IPS-20b (cell line): ENCODE data around the gene TMEM14A.

Experiments used
- H3K27ac ChIP-seq: one replicate; pipeline ENCODE4 v1.5.1; 2013; ENCODE audit warnings: low read length
- H3K27me3 ChIP-seq: 2 replicates; pipeline ENCODE4 v1.6.1; 2013; ENCODE audit warnings: mild to moderate bottlenecking, low read length, inconsistent platforms; ENCODE audit not compliant: insufficient read depth
- H3K36me3 ChIP-seq: 2 replicates; pipeline ENCODE4 v1.6.1; 2013; ENCODE audit warnings: low read depth, mild to moderate bottlenecking, inconsistent platforms, low read length, moderate library complexity; ENCODE audit not compliant: insufficient read depth
- H3K4me1 ChIP-seq: 2 replicates; pipeline ENCODE4 v1.6.1; 2013; ENCODE audit warnings: mild to moderate bottlenecking, control low read depth, inconsistent platforms, low read length, moderate library complexity; ENCODE audit not compliant: insufficient read depth
- H3K4me3 ChIP-seq: 2 replicates; pipeline ENCODE4 v1.5.1; 2013; ENCODE audit warnings: mild to moderate bottlenecking, low read length, inconsistent platforms
- H3K9ac ChIP-seq: 2 replicates; pipeline ENCODE4 v1.6.1; 2013; ENCODE audit warnings: low read depth, mild to moderate bottlenecking, inconsistent platforms, low read length, moderate library complexity
- H3K9me3 ChIP-seq: 2 replicates; pipeline ENCODE4 v1.6.1; 2013; ENCODE audit warnings: mild to moderate bottlenecking, low read depth, low read length, inconsistent platforms; ENCODE audit not compliant: insufficient read depth

The TMEM14A gene

DNA sequence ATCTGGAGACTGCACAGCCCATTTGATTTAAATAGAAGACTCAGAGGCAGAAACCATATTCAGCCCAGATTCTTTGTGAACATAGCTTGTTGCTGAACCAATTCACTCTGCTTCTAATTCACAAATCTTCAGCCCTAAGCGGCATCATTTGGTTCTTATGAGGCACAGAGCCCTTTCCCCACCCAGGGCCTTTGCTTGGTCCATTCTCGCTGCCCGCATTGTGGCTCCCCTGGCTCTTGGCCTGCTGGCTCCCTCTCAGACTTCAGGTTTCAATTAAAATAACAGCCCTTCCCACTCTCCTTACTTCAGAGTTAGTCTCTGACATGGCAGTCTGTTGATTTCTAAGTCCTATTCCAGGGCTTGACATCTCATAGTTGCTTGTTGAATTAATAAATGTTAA lies 9.4 kb upstream of the TMEM14A start:
- Histone ChIP-seq H3K4me1 (0 out of 2 replicates have a peak, but pooled peaks cover 3% of the 10 kb centered on the region), H3K9ac (no peak overlapping the region), H3K27me3 (peaks cover 13% of the 10 kb centered on the region), H3K36me3 (no peaks in the 10 kb centered on the region), H3K9me3 (peaks cover 10% of the 10 kb centered on the region), H3K27ac (no peak overlapping the region), H3K4me3 (no peak overlapping the region)

- peaks cover 9% of the 10 kb centered on the region for H3K9me3 ChIP-seq
- peaks cover 4% of the 10 kb centered on the region for H3K36me3 ChIP-seq
- no peak overlapping the region for H3K9ac ChIP-seq
- peaks cover 13% of the 10 kb centered on the region for H3K27me3 ChIP-seq
- H3K27ac ChIP-seq, result no peak overlapping the region
- no peak overlapping the region for H3K4me3 ChIP-seq
- H3K4me1 ChIP-seq, result 0 out of 2 replicates have a peak, but pooled peaks cover 3% of the 10 kb centered on the region
Observed at GRCh38 chr6:52662031-52662430, 8.9 kb upstream of the TMEM14A start.

DNA sequence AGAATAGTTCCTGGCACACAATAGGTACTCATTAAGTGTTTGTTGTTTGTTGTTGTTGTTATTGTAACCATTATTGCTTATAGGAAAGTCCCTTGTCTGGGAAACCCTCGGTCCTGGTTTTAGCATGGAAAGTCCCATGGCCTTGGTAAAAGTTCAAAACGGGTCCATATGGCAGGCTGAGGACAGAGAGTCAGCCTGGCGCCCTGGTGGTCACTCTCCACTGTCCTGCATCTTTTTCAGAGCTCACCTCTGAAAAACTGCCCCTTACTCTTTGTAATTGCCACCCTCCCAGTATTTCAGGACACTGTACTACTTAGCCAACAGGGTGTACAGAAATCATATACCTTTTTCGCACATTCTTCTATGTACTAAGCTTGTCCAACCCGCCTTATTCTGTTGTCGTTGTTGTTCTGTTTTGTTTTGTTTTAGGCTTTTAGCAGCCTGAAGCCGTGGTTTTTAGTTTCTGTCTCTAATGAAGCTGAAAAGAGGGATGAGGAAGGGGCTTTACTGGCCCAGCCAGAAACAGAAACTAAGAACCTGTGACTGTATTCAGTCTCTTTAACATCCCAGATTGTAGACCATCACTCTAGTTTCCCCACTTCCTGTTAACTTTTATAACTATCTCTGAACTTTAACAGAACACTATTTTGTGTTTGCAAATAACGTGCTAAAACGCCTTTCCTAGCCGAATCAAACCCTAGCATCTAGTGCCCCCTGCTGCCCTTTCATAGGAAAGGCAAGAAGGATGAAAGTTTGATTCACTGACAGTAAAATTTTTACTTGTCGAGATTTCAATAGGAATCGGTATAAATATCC lies 7.6 kb upstream of the TMEM14A start:
- no peaks in the 10 kb centered on the region for H3K9me3 ChIP-seq
- H3K4me3 ChIP-seq, result peak overlapping the region; percentile 82
- peak overlapping the region; percentile 76; the same call in 1 of the 2 replicates for H3K9ac ChIP-seq
- H3K4me1 ChIP-seq, result 0 out of 2 replicates have a peak, but pooled peaks cover 3% of the 10 kb centered on the region
- H3K27me3 ChIP-seq, result peaks cover 13% of the 10 kb centered on the region
- peaks cover 14% of the 10 kb centered on the region for H3K36me3 ChIP-seq
- H3K27ac ChIP-seq, result no peak overlapping the region

DNA sequence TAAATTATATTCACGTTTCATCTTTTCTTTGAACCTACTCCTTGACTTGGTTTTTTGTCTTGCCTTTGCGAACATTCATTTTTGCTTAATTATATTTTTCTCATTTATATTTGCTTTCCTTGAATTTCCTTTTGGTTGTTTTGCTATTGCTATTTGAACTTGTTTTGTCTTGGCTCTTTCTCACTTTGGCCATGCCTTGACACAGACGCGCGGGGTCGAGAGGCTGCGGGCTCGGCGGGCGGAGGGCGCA lies 7.1 kb upstream of the TMEM14A start:
- H3K27ac ChIP-seq, result no peak overlapping the region
- peak overlapping the region; percentile 82 for H3K4me3 ChIP-seq
- H3K27me3 ChIP-seq, result peaks cover 13% of the 10 kb centered on the region
- 0 out of 2 replicates have a peak, but pooled peaks cover 3% of the 10 kb centered on the region for H3K4me1 ChIP-seq
- peak overlapping the region; percentile 76; the same call in 1 of the 2 replicates for H3K9ac ChIP-seq
- H3K36me3 ChIP-seq, result peaks cover 14% of the 10 kb centered on the region
- H3K9me3 ChIP-seq, result no peaks in the 10 kb centered on the region

GRCh38 chr6:52664186-52664990 lies 6.5 kb upstream of the TMEM14A start:
- no peak overlapping the region for H3K27ac ChIP-seq
- peak overlapping the region; percentile 82 for H3K4me3 ChIP-seq
- H3K9me3 ChIP-seq, result no peaks in the 10 kb centered on the region
- peaks cover 14% of the 10 kb centered on the region for H3K36me3 ChIP-seq
- H3K4me1 ChIP-seq, result 0 out of 2 replicates have a peak, but pooled peaks cover 3% of the 10 kb centered on the region
- H3K9ac ChIP-seq, result peak overlapping the region; percentile 76
- H3K27me3 ChIP-seq, result peaks cover 13% of the 10 kb centered on the region

DNA sequence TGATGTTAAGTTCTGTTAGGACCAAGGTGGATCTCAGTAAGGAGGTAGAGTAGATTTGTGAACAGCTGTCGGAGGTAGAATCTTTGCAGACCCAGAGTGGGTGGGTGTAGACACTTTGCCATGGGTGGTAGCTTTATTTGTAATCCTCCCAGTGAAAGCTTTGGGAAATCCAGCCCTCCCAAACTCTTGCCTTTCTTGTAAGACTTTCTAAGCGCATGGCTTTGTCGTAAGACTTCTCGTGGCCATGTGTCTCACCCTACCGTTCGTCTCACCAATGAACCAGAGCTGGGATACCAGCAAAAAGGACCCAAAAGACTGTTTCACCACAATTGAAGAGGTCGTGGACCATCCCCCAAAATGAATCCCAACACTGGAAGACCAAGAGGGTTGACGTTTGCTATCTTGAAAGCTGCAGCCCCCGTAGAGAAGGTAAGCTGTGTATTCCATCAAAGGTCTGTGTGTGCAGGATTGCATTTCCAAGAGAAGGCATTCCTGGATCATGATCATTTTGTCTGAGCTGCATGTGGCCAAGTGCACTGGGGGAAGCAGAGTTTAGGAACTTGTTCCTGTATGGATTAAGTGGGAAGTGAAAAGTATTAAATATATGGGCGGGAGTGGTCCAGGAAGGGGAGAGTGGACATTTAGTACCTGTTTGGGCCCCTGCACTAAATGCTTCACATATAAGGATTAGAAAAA lies 5.8 kb upstream of the TMEM14A start:
- 0 out of 2 replicates have a peak, but pooled peaks cover 3% of the 10 kb centered on the region for H3K4me1 ChIP-seq
- H3K27me3 ChIP-seq, result peaks cover 13% of the 10 kb centered on the region
- no peak overlapping the region for H3K27ac ChIP-seq

GRCh38 chr6:52666071-52666470 lies 4.8 kb upstream of the TMEM14A start:
- H3K9ac ChIP-seq, result no peak overlapping the region
- H3K4me1 ChIP-seq, result peaks cover 6% of the 10 kb centered on the region; the same call in 1 of the 2 replicates
- H3K9me3 ChIP-seq, result no peaks in the 10 kb centered on the region
- peak overlapping the region; percentile 82 for H3K4me3 ChIP-seq
- peaks cover 14% of the 10 kb centered on the region for H3K36me3 ChIP-seq
- peaks cover 13% of the 10 kb centered on the region for H3K27me3 ChIP-seq
- H3K27ac ChIP-seq, result no peak overlapping the region

More for the DNA sequence above, 5.8 kb upstream of the TMEM14A start:
- Histone ChIP-seq H3K9ac (peak overlapping the region; percentile 76), H3K36me3 (peaks cover 14% of the 10 kb centered on the region), H3K9me3 (no peaks in the 10 kb centered on the region), H3K4me3 (peak overlapping the region; percentile 82)

GRCh38 chr6:52666523-52666922 lies 4.4 kb upstream of the TMEM14A start:
- Histone ChIP-seq H3K27ac (no peak overlapping the region), H3K4me1 (peaks cover 6% of the 10 kb centered on the region; the same call in 1 of the 2 replicates), H3K9me3 (no peaks in the 10 kb centered on the region), H3K27me3 (peaks cover 16% of the 10 kb centered on the region), H3K9ac (no peak overlapping the region), H3K4me3 (no peak overlapping the region), H3K36me3 (peaks cover 14% of the 10 kb centered on the region)

DNA sequence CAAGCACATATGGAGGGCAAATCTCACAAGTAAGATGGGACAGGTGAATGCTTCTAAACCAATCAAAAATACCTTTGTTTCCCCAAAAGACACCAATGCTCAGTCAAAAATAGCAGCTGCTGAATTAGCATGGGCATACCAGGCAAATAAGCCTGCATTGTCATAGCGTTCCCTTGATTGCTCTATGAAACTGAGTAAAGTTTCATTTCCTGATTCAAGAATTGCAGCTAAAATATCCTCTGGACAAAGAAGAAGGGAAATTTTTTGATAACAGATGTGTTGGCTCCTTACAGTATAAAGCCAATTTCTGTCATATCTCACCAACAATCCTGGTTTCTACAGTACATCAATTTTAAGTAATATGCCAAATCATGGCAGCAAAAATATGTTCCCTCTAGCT lies 3.3 kb upstream of the TMEM14A start:
- Histone ChIP-seq H3K4me1 (peaks cover 6% of the 10 kb centered on the region; the same call in 1 of the 2 replicates), H3K27ac (no peak overlapping the region), H3K36me3 (peaks cover 14% of the 10 kb centered on the region), H3K4me3 (no peak overlapping the region), H3K27me3 (peaks cover 20% of the 10 kb centered on the region), H3K9ac (no peak overlapping the region), H3K9me3 (no peaks in the 10 kb centered on the region)

DNA sequence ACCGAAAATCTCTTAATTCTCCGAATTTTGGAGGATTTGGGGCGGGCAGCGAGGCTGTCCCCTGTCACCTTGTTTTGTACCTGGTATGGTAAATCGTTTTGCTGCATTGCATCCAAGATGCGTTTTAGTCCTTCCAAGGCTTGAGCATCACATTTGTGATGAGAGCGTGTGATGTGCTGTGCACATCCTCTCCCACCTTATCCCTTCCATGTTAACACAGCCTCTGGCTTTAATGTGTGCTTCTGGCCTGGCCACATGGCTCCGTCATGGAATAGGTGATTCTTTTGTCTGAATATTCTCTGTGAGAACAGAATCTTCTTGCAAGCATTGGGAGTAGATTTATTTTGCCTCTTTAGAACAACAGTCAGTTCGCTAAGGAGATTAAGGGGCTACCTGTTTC lies 763 bp downstream of the TMEM14A start:
- peak overlapping the region; percentile 88 for H3K4me3 ChIP-seq
- peak overlapping the region; percentile 79; the same call in 1 of the 2 replicates for H3K9ac ChIP-seq
- H3K36me3 ChIP-seq, result peaks cover 14% of the 10 kb centered on the region
- no peak overlapping the region for H3K27ac ChIP-seq
- H3K27me3 ChIP-seq, result peaks cover 7% of the 10 kb centered on the region; the same call in 1 of the 2 replicates
- H3K9me3 ChIP-seq, result no peaks in the 10 kb centered on the region
- H3K4me1 ChIP-seq, result peaks cover 6% of the 10 kb centered on the region; the same call in 1 of the 2 replicates

- no peak overlapping the region for H3K9ac ChIP-seq
- no peak overlapping the region for H3K4me3 ChIP-seq
- H3K27me3 ChIP-seq, result peaks cover 7% of the 10 kb centered on the region; the same call in 1 of the 2 replicates
- H3K9me3 ChIP-seq, result no peaks in the 10 kb centered on the region
- peaks cover 12% of the 10 kb centered on the region for H3K36me3 ChIP-seq
- no peak overlapping the region for H3K27ac ChIP-seq
- H3K4me1 ChIP-seq, result peaks cover 6% of the 10 kb centered on the region; the same call in 1 of the 2 replicates
Observed at GRCh38 chr6:52672412-52673025, 1.6 kb downstream of the TMEM14A start.
